Ectodermal cell (in vitro differentiated cells): ENCODE results near the gene NOS1.
"Not testable (repeated sequence)": the region's sequence is repeated elsewhere in the genome, so short reads cannot be mapped to it uniquely, and the experiment has no call there.

Experiments used
- H3K27ac ChIP-seq: 2 replicates; pipeline ENCODE4 v1.7.0; 2013; ENCODE audit warnings: mild to moderate bottlenecking, low read depth, low read length; ENCODE audit not compliant: insufficient read depth, poor library complexity, severe bottlenecking
- H3K27me3 ChIP-seq: 2 replicates; pipeline ENCODE4 v1.7.0; 2013; ENCODE audit warnings: mild to moderate bottlenecking, low read length; ENCODE audit not compliant: insufficient read depth, control insufficient read depth, poor library complexity, severe bottlenecking
- H3K36me3 ChIP-seq: one replicate; pipeline ENCODE4 v1.7.0; 2013; ENCODE audit warnings: low read length; ENCODE audit not compliant: control insufficient read depth, insufficient read depth
- H3K4me1 ChIP-seq: one replicate; pipeline ENCODE4 v1.7.0; 2013; ENCODE audit warnings: low read length; ENCODE audit not compliant: control insufficient read depth, insufficient read depth
- H3K4me3 ChIP-seq: 2 replicates; pipeline ENCODE4 v1.7.0; 2013; ENCODE audit warnings: low read depth, low read length, control low read depth; ENCODE audit not compliant: insufficient read depth
- H3K9me3 ChIP-seq: 2 replicates; pipeline ENCODE4 v1.7.0; 2013; ENCODE audit warnings: mild to moderate bottlenecking, low read length, moderate library complexity; ENCODE audit not compliant: control insufficient read depth
- WGBS, 2 experiments: methylation state at CpG; one replicate each; pipeline ENCODE4 v1.1.7; 2013; ENCODE audit warnings: missing lambda C conversion rate in 2 of 2; 5-methylcytosine and 5-hydroxymethylcytosine counted together

NOS1 gene

DNA sequence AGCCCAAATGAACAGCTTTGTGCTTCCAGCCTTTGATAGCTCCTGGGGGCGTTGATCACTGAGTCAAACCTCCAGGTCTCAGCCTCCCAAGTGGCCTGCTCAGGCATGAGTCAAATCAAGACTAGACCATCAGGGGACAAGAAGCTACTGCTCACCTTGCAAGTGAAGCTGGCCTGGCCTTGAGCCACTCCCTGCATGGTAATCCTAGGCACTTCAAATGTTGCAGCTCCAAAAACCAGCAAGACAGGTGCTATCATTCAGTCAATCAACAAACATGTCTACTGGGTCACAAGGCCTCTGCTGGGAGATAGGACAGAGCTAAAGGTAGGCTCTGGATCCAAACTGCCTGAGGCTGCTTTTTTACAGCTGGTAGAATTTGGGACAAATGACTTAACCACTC is 33.1 kb upstream of the NOS1 start:
- H3K27me3 ChIP-seq: no peaks in the 10 kb centered on the region
- H3K9me3 ChIP-seq: no peaks in the 10 kb centered on the region
- WGBS, 2 experiments: 88 to 91% methylated on average over 1 of the region's 1 CpG
- H3K36me3 ChIP-seq: no peaks in the 10 kb centered on the region
- no peak overlapping the region for H3K4me3 ChIP-seq
- no peak overlapping the region for H3K27ac ChIP-seq
- H3K4me1 ChIP-seq: no peaks in the 10 kb centered on the region

DNA sequence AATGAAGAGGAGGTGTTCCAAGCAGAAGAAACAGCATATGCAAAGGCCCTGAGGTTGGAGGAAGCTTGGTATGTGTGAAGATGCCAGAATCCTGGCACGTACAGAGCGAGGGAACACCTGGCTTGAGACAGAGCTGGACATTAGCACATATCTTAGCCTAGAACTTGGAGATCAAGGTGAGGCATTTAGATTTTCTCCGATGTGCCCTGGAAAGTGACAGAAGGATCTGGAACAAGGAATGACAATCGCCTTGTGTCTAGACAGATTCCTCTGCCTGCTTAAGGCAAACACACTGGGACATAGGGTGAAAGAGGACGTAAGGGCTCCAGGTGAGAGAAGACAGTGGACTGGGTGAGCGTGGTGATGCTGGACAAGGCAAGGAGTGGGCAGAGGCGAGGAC is 32.2 kb upstream of the NOS1 start:
- WGBS, 2 experiments: 89 to 92% methylated on average over 7 of the region's 7 CpGs
- Histone ChIP-seq H3K27me3 (no peaks in the 10 kb centered on the region), H3K4me1 (no peaks in the 10 kb centered on the region), H3K4me3 (no peak overlapping the region), H3K27ac (no peak overlapping the region), H3K9me3 (no peaks in the 10 kb centered on the region), H3K36me3 (no peaks in the 10 kb centered on the region)

DNA sequence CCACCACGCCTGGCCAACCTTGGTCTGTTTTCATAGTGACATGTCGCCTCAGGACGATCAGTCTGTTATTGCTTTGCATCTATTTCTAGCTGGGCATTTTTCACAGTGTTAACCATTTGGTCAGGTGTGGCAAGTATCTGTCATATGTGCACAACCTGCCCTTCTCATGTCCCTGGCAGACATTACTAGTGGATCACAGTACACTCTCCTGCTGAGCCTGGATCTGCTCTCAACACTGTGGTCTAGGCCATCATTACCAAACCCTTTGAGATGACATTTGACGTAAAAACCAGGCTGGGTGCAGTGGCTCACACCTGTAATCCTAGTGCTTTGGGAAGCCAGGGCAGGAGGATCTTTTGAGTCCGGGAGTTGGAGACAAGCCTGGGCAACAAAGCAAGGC is 29.4 kb upstream of the NOS1 start:
- Histone ChIP-seq H3K9me3 (no peaks in the 10 kb centered on the region), H3K4me3 (no peak overlapping the region), H3K36me3 (no peaks in the 10 kb centered on the region), H3K27me3 (no peaks in the 10 kb centered on the region), H3K4me1 (no peaks in the 10 kb centered on the region), H3K27ac (no peak overlapping the region)
- WGBS, 2 experiments: 93 to 94% methylated on average over 5 of the region's 5 CpGs

DNA sequence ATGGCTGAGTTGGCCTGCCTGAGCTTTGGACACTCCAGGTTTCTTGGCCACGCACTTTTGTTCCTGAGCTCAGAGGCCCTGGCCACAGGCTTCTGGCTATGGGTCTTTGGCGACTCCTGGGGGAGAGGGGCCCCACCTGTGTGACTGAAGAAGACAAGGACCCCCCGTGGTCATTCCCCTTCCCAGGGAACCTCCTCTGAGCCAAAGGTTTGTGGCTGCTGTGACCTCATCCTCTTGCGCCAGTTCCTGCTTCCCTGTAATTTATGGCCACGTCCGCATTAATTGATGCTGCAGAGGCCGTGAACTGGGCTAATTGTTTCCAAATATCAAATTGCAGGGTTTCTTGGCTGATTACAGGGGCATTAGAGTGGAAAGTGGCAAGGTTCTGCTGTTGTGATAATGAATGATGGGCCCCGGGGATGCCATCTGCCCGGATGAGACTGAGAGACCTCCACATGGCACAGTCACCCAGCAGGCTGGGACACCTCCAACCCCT is 27.6 kb upstream of the NOS1 start:
- no peak overlapping the region for H3K4me3 ChIP-seq
- H3K4me1 ChIP-seq: no peaks in the 10 kb centered on the region
- no peak overlapping the region for H3K27ac ChIP-seq
- 89 to 91% methylated on average over 9 of the region's 9 CpGs for WGBS, 2 experiments
- H3K27me3 ChIP-seq: no peaks in the 10 kb centered on the region
- no peaks in the 10 kb centered on the region for H3K36me3 ChIP-seq
- H3K9me3 ChIP-seq: no peaks in the 10 kb centered on the region

DNA sequence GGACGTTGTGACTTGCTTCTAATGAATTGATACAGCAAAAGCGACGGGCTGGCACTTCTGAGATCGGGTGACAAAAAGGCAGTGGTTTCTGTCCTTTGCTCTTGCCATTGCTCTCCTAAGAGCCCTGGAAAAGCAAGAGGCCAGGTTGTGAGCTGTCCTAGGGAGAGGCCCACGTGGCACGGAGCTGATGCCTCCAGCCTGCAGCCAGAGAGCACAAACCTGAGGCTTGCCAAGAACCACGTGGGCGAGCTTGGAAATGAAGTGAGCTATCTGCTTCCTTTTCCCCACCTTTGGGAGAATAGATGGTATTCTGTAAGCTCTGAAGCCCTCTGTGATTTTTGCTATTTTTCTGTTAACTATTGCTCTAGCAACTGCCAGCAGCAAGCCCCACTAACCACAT is 26.4 kb upstream of the NOS1 start:
- H3K27me3 ChIP-seq: no peaks in the 10 kb centered on the region
- H3K36me3 ChIP-seq: no peaks in the 10 kb centered on the region
- WGBS, 2 experiments: 88% methylated on average over 8 of the region's 8 CpGs
- H3K4me1 ChIP-seq: no peaks in the 10 kb centered on the region
- no peaks in the 10 kb centered on the region for H3K9me3 ChIP-seq
- no peak overlapping the region for H3K27ac ChIP-seq
- H3K4me3 ChIP-seq: no peak overlapping the region

DNA sequence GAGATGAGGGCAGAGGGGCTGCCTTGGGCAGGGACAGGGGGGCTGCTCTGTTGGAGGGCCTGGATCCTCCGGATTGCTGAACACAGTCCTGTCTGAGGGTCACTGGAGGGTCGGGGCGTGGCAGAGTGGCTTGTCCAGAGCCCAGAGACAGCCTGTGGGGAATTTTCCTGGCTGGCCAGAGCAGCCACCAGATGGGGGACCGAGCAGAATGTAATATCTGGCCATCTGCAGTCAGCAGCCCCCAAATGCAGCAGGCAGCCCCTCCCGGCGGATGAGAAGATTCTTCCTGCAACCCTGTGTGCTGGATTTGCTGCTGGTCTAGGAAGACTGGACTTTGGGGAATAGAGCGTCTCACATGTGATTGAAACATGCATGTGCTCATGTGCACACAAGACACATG is 23.3 kb upstream of the NOS1 start:
- no peaks in the 10 kb centered on the region for H3K9me3 ChIP-seq
- no peaks in the 10 kb centered on the region for H3K27me3 ChIP-seq
- H3K27ac ChIP-seq: no peak overlapping the region
- no peak overlapping the region for H3K4me3 ChIP-seq
- no peaks in the 10 kb centered on the region for H3K36me3 ChIP-seq
- WGBS, 2 experiments: 93 to 94% methylated on average over 7 of the region's 7 CpGs
- H3K4me1 ChIP-seq: no peaks in the 10 kb centered on the region

DNA sequence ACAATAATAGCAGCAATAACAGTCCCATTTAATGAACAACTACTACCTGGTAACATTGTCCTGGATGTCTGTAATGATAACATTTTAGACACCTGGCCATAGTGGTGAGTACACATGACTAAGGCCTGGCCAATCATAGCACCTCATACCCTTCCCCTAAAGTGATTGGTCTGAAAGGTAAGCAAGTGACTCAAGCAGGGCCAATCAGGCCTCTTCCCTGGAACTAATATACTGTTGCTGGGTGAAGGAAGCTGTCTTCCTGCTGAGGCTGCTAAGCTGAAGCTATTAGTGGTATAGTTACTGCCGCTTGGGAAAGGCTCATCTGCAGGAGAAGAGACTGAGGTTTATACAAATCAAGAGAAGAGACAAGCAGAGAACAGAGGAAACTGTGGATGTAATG is 18.7 kb upstream of the NOS1 start:
- WGBS, 2 experiments: 74 to 92% methylated on average over 1 of the region's 1 CpG

DNA sequence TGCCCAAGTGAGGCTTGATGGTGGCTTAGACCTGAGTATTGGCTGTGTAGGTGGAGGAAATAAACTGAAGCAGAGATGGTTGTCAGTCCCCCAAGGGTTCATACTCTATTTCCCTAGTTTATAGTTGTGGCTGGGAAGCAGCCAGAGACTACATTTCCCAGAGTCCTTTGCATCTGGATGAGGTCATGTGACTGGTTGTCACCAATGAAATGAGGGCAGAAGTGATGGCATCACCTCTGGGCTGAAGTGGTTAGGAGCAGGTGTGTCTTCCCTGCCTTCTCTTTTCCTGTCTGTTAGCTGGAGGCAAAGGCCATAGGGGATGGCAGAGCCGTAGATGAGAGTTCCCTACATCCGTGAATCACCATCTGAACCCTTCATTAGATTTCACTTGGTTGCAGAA is 16.3 kb upstream of the NOS1 start:
- Histone ChIP-seq H3K4me1 (no peaks in the 10 kb centered on the region), H3K9me3 (no peaks in the 10 kb centered on the region), H3K27me3 (peaks cover 3% of the 10 kb centered on the region), H3K36me3 (no peaks in the 10 kb centered on the region), H3K4me3 (no peak overlapping the region), H3K27ac (no peak overlapping the region)
- 90 to 93% methylated on average over 2 of the region's 2 CpGs for WGBS, 2 experiments

More for the DNA sequence above, 18.7 kb upstream of the NOS1 start:
- H3K4me1 ChIP-seq: no peaks in the 10 kb centered on the region
- H3K27ac ChIP-seq: no peak overlapping the region
- no peak overlapping the region for H3K4me3 ChIP-seq
- no peaks in the 10 kb centered on the region for H3K36me3 ChIP-seq
- H3K9me3 ChIP-seq: no peaks in the 10 kb centered on the region
- peaks cover 3% of the 10 kb centered on the region for H3K27me3 ChIP-seq

DNA sequence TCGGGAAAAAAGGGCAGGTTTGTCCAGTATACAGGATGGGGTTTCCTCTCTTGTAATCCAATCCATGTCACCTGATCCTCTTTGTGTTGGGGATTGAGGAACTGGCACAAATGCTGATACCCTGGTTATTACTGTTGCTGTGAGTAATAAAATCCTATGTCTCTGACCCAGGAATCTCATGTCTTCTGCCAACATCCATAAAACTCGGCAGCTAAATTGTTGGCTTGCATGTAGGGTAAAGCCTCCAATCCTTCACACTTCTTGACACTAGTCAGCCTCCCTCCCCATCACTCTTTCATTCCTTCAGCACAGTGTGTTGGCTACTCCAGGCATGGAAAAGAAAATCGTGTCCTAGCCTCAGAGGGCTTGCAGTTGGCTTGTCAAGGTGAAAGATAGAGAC is 9.2 kb upstream of the NOS1 start:
- WGBS, 2 experiments: 80 to 81% methylated on average over 3 of the region's 3 CpGs
- H3K4me1 ChIP-seq: no peaks in the 10 kb centered on the region
- peaks cover 2% of the 10 kb centered on the region for H3K9me3 ChIP-seq
- H3K36me3 ChIP-seq: no peaks in the 10 kb centered on the region
- peaks cover 9% of the 10 kb centered on the region for H3K27me3 ChIP-seq
- no peak overlapping the region for H3K4me3 ChIP-seq
- no peak overlapping the region for H3K27ac ChIP-seq

DNA sequence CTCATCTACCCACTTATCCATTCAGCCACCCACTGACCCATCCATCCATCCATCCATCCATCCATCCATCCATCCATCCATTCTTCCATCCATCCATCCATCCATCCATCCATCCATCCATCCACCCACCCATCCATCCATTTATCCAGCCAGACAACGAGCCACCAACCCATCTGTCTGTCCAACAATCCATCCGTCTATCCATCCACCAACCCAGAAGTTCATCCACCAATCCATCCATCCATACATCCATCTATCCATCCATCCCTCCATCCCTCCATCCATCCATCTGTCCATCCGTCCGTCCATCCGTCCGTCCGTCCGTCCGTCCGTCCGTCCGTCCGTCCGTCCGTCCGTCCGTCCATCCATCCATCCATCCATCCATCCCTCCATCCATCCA is 8.6 kb upstream of the NOS1 start:
- H3K9me3 ChIP-seq, H3K4me3 ChIP-seq, H3K36me3 ChIP-seq, H3K27ac ChIP-seq, H3K4me1 ChIP-seq: not testable (repeated sequence)
- 59% methylated on average over 17 of the region's 17 CpGs for WGBS, 2 experiments
- peaks cover 15% of the 10 kb centered on the region for H3K27me3 ChIP-seq

DNA sequence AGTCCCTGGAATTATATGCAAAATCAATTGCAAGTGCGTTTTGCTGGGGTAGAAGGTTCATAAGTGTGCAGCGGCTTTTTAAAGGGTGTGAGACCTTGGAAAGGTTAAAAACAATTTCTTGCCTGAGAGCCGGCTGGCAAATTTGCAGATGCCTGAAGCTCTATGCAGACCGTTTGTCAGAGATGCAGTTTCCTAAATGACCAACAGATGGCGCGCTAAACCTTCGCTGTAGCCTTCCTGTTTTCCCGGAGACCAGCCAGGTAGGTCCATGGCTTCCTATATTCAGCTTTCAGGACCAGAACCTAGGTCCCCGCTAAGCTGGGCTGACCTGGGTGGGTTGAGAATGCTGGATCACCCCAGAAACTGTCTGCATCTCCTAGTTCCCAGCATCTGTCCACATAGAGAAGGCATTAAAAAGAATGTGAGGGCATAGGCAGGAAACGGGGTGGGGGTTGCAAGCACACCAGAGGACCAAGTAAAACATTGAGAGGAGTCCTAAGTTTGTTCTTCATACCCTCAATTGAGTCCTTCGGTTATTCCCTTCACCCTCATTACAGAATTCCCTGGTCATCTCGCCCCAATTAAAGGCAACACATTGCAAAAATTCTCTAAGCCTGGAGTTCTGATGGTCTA is 5.7 kb upstream of the NOS1 start:
- H3K9me3 ChIP-seq: peaks cover 2% of the 10 kb centered on the region
- H3K4me3 ChIP-seq: no peak overlapping the region
- H3K36me3 ChIP-seq: no peaks in the 10 kb centered on the region
- no peaks in the 10 kb centered on the region for H3K4me1 ChIP-seq
- no peak overlapping the region for H3K27ac ChIP-seq
- 21 to 22% methylated on average over 11 to 12 of the region's 12 CpGs for WGBS, 2 experiments
- peaks cover 43% of the 10 kb centered on the region for H3K27me3 ChIP-seq
